ENCODE measurements around the gene SETD7.

The SETD7 gene

DNA sequence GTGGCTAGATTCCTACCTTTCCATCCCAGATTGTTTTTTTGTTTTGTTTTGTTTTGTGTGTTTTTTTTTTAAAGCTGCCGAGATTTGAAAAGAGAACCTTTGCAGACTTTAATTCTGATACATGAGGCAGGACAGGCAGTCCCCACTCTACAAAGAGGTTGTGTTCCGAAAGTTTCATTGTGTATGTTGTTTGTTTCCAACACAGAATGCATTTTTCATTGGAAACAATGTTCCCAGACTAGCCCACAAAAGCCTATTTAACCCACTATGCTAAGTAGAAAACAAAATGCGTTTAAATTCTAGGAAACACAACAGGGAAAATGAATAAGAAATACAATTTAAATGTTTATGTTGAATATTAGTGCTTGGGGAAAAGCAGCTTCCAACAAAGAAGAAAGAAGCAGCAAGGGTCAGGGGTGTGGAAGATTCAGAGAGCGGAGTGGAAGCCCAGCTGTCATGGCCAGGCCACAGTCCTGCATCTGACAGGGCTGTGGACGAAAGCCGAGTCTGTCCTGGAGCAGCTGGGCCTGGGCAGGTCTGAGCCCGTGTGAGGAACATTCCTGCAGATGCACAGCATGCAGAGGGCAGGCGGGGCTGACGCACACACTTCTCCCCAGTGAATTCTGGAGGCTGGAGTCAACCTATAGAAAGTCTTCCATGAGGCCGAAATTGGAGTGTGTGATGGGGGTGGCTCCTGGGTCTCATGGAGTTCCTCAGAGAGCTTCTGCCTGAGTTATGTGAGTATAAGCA lies 12.4 kb upstream of the SETD7 start:
- no peak for DNase-seq

DNA sequence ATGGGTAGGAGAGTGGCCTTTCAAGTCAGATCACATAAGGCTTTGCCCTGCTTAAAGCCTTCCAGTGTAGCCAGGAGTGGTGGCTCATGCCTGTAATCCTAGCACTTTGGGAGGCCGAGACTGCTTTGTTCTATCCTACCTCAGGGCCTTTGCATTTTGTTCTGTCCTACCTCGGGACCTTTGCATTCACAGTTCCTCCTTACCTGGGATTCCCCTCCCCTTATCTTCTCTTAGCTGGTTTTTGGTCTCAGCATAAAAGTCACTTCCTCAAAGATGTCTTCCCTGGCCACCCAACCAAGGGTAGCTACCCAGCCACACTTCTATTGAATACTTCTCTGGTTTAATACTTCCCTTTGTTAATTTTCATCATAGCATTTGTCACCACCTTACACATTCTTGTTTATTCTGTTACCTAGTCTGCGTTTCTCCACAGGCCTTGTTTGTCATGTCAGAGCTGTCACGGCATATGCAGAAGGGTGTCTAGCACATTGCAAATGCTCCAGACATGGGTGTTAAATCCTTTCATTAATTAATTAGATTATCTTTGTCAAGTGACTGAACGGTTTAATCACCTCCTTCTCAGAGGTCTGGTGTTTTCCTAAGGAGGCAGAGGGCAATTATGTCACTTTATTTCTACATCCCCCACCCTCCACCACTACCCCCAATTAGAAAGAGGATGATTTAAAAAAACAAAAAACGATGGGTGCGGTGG lies 11.3 kb upstream of the SETD7 start:
- DNase-seq: no peak

DNA sequence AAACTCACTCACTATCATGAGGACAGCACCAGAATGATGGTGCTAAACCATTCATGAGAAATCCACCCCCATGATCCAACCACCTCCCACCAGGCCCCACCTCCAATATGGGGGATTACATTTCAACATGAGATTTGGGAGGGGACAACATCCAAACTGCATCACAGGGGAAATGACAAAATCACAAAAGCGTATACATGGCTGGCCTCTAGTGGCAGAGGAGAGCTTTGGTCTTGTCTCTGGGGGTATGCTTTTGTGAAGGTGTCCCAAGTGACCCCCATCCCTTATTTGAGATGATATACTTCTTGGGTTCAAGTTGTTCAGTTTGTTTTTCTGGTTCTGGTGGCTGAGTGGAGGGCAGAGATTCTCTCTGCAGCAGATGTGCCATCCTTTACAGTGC lies 8.5 kb upstream of the SETD7 start:
- DNase-seq: no peak

DNA sequence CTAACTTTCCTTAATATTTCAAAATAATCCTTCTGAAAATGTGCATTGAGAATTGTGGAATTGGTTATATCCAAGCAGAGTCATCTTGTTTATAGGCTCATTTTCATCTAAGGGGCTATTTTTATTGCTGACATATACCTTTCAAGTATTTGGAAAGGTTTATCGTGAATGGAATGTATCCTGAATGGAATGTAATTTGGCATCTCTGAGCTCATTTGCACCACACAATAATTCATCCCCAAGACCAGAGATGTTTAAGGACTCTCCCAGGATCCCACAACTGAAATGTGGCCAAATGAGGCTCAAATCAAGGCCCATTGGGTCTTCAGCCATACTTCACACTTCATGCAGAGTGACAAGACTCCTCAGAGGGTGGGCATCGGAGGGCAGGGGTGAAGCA lies 7.5 kb upstream of the SETD7 start:
- DNase-seq: no peak

DNA sequence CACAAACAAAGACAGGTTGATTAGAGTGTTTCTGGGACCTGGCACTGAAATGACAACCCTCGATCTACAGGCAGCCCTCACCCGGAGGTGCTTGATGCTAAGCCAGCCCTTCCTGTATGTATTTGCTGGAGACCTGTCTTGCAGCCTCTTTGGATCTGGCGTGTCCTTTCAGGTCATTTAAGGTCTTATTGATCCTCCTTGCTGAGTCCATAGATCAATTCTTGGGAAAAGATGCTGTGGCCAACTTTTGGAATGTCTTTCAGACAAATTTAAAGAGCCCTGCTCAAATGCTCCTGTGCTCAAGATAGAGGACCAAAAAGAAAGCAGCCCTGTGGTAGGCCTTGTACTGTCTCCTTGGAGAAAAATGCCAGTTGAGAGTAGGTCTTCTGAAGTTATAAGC lies 6.8 kb upstream of the SETD7 start:
- DNase-seq: no peak

DNA sequence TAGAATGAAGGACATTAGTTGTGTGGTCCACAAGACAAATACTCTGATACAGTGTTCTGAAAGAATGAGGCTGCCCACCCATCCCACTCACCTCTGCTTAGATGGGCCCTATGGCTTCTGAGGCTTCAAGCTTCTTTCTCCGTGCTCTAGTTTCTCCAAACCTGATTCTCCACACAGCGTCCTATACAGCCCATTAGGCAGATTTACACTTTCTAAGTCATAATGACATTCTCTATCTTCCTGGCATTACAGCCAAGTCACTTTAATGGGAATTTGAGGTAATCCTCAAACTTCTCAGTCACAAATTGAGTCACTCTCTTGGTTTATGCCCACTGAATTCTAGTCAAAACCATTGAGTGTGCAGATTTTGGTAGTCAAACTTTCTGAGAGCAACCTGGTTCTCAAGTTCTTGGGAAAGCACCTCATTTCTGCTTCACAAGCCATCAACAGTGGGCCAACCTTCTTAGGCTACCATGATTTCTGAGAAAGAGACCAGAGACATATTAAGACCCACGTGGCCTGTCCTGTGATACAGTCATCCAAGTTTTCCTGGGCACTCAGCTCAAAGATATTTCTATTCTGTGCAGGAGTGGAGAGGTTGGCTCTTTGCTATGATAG lies 6.2 kb upstream of the SETD7 start:
- no peak for DNase-seq

DNA sequence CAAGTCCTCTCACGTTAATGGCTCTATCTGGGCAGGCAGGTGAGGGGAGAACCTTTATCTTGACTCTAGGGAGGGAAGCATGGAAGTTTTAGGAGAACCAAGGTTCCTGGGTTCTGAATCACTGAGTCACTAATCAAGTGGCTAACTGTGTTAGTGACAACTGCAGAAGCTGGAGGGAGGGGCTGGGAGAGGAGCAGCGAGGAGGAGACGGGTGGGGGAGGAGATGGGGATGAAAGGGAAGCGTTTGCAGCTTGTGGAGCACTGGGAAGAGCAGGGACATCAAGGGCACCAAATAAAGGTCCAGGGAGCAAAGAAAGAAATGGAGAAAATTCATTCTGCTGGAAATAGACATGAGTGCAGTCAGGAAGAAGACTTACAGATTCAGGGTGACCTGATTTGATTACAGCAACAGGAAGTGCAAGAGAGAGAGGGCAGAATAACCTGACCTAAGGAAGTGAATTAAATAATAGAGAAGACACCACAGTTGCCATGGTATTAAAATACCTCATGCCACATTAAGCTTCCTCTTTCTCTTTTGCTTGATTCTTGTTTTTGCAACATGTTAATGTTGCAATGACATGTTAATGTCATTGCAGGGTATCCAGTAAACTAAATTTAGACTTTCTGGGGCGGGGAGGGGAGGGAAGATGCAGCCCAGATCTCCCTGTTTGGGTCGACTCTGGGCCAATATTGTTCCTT lies 4.5 kb upstream of the SETD7 start:
- DNase-seq: peak; percentile 75 to 94

DNA sequence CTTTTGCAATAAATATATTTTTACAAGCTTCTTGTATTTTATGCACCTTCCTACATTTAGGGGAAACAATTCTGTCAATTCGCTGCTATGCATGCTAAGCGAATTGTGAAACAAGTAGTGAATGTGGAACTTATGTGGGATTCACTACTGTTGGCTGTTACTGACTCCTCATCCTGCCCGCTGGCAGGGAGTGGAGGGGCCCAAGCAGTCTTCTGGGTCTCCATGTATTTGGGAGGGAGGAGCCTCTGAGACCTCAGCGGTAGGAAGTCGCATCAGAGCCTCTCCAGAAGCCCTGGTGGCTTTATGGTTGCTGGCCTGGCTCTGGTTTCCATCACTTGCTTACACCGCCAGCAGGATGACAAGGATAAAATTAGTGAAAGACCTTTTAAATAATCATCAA lies 3.7 kb upstream of the SETD7 start:
- peak; percentile 56 to 65 for DNase-seq

DNA sequence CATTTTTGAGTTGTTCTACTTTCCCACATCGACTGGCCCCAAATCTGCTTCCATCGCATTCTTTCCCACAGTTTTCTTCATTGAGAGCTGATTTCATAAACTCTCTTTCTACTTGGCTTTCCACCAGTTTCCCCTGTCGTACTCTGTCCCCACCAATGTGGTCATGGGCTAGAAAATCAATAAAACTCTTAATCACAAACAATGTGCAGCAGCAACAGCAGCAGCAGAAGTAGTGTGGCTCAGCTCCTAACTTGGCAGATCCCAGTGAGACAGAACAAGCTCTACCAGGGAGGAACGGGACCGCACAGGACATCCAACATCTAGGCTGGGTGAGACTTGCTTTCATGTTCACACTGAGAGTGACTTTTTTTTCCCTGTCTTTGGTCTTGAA lies 3.1 kb upstream of the SETD7 start:
- no peak for DNase-seq

DNA sequence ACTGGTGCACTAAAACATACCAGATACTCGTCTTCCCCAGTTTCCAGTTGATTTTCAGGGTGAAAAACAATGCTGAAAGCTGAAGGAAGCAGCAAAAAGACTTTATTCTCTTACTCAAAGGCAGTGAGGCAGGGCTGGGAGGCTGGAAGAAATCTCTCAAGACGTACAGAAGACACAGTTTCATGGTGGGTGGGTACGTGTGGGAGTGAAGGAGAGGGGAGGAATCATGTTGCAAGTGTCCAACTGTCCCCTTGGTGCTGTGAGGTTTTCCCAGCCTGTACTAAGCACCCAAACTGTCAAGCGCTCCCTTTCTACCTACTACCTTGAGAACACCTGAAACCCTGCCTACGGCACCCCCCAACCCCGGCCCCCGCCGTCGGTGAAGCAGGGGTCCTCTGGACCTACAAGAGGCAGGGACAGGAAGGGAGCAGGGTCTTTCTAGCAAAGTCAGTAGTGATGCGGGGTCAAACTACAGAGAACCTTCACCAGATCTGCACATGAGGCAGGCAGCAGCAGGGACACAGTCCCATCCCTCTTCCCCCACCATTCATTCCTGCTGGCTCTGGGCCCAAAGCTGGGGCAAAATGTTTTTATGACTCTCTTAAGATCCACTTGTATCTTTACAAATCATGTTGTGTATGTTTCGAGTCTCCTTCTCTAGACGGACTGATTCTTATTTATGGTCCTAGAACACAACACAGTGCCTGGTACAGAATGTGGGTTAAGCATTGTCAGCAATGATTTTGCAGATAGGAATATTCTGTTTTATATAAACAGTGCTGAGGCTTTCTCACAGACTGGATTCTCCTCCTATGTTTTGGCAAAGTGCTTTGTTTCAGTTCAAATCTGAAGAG lies 2.4 kb upstream of the SETD7 start:
- no peak for DNase-seq

DNA sequence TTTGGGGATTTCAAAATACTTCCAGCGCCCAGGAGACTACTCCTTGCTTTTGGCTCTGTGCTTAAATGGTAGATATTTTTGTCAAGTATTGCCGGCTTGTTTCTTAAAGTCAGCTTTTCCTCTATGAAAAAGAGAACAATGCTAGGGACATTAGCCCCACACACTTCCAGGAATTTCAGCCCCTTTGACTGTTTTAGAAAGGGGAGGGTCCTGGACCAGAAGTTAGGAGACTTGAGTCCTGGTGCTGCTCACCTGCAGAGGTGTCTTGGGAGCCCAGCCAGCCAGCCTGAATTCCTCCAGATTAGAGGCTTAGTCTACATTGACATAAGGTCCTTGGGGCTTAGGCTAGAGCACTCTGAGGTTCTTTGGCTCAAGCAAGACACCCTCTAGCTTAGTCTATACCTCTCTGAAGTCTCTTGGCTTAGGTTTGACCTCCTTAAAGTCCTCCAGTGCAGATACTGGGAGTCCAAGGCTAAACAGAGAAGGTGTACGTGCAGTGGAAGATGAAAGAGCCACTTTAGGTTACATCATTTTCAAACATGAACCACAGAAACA lies 1.6 kb upstream of the SETD7 start:
- no peak for DNase-seq

DNA sequence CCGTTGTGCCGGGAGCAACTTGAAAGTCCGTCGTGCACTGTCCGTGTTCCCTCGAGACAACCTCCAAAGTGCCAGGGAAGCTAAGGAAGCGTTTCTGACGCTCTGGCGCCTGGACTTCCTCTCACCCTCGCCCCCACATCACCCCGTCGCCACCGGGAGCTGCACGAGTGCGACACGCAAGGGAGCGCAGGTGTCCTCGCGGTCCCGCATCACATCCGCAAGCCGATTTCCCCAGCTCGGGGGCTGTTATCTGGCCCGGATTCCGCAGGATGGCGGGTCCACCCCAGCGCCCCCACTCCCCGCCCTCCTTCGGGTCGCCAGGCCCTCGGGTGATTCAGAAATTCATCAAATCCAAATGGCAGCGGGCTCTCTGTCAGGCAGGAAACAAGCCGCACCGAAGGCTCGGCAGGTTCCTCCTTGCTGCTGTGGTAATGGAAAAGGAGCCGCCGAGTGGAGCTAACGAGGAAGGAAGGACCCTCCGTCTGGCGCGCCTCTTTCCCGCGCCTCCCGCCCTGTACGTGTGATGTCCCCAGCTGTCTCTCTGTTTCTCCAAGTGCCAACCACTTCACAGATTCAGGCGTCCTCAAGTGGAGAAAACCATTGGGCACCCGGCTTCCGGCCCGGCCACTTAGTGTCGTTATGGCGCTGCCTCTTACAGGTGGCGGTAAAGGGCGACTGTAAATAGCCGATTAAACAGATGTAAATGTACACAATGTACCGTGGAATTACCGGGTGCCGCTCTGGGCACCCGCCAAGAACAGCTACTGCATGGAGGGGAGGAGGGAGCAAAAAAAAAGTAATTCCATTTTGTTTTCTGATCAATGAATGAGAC lies 921 bp upstream of the SETD7 start:
- peak; percentile 51 to 71 for DNase-seq

DNA sequence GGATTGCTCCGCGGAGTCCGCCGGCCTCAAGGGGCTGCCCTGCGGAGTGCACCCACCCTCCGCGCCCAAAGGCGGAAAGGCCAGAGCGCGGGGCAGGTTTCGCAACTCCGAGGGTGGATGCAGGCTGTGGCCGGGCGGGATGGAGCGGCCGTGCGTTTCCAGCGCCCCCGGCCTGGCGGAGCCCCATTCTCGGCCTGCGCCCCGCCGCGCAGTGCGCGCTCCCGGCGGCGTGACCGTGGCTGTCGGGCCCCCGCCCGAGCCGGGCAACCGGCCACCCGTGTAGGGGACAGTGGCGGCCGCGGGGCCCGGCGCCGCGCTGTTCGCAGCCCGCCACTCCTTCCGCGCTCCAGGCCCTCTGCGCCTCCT lies 331 bp downstream of the SETD7 start:
- peak; percentile 46 to 51 for DNase-seq

DNA sequence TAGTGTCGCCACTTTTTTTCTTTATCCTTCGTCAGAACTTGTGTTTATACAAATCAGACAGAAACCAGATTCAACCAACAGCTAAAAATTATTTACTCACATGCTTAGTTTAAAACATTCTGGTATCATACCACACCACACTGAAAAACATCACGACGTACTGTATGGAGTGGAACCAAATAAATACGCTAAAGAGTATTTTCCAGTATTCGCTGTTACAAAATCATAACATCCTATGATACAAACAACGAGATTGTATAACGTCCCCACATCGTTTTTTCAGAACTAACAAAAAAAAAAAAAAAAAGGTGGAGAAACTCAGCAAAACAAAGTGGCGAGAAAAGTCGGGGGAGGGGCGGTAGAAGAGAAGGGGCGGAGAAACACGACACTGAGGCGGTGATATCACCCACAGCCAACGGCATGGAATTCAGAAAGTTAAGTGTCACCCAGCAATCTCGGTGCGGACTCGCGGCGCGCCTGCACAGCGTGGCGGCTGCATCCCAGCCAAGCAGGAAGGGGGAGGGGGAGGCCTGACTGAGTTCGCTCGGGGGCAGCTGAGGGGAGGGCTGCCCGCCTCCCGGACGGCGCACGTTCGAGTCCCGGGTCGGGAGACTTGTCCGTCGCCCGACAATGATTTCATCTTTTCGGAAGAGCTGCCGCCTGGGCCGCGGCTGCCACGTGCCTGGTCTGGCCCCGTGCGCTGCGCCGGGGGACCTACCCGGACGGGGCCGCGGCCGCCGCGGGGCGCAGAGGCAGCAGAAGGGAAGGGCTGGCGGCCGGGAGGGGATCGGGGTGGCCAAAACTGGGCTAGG lies 920 bp downstream of the SETD7 start:
- peak; percentile 81 to 82 for DNase-seq

DNA sequence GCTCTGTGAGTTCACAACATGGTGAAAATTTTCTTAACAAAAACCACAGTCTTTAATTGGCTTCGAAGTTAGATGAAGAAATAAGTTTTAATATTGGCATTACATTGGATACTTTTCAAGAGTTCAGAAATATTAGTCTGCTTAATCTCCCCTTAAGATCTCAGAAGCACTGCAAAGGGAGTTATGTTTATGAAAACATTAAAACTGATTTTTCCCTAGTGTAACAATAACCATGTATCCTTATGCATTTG lies 1.5 kb downstream of the SETD7 start:
- DNase-seq: no peak

DNA sequence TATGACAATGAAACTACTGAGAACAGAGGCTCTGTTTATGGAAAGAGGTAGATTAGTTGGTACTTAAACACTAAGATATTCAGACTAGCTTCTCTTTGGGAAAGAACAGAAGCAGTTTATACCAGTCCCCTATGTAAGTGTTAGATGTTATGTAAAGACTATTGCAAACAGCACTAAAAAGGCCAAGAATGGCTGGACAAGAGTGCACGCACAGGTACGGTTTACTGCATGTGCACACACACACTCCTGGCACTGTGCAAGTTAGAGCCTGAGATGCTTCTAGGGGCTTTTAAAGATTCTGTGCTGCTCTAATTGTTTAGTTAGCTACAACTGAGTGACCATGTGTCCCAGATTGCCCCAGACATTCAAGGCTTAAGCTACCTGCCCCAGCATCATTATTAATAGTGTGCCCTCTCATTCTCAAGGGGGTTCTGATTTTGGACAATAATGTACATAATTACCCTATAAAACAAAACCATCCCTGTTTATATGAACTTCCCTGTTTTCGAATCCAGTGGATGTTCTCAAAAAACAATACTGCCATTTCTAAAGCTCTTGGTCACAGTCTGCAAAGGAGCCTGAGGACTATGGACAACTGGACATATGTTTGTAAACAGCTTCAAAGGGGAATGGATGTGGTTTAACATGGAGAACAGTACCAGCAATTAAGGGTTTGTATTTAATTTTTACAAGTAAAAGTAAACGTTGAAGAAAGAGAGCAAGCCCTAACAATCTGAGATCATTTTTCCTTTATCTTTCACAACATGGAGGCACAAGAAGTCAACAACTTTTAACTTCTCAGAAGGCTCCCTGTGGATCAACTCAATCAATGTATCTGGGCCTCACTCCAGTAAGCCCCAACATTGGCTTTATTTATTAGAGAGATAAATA lies 2.0 kb downstream of the SETD7 start:
- no peak for DNase-seq

DNA sequence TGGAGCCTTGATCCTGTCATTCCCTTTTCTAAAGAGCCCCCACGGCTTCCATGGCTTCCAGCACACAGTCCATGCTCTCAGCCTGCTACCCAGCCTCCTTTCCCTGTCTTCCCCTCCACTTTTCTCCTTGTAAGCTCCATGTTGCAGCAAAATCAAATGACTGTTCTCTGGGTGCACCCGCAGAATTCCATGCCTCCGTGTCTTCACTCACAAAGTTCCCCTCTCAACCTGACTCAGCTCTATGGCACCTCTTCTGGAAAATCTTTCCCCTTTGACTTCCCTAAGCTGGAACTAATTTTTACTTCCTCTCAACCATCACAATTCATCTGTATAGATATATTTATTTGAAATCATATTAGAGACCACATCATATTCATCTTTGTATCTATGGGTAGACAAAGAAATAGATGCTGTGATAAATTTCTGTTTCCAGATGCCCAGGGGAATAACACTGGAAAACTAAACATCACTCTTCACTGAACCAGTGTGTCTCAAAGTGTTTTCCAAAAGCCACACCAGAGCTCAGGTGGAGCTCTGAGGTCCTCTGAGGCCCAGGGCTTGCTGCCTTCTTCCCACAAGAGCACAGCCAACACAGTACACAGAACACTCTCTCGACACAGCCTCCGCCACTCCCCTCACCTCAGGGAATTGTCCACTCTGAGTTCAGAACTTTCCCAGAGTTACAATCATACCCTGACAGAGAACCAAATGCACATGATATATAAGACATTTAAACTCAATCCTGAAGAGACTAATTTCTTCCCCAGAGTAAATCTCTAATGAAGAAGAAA lies 3.3 kb downstream of the SETD7 start:
- DNase-seq: peak in 1 of 2 donors; percentile 4

DNA sequence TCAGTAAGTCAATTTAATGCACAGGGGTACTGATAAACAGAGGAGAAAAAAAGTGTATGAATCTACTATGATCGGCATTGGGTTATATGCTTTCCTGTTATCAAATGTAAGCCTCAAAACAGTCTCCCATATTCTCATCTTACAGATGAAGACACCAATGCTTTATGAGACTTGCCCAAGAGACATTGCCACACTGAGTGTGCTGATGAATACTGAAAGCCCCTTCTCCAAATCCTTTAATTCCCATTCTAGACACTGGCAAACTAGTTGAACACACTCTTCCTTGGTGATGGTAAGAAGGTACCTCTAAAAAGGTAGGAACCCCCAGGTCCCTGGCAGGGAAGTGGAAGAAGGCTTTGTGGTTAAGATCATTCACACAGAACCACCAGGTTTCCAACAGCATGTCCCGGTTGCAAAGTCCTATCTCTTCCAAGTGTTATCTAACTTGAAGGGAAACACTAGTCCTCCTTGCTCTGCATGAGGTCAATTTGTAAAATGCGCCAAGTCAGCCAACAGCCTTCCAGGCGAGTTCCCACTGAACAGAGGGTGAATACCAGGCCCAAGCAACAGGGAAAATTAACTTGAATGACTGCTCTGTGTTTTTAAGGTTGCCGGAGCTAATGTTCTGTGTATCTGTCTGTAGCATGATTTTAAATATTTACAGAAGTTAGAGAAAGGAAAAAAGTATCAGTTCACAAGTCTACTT lies 5.1 kb downstream of the SETD7 start:
- no peak for DNase-seq

Data from inflammatory macrophage (primary cell).